ENCODE measurements around the gene ATP9A. TPM values are rescaled to one million over a fixed set of nuclear protein-coding genes. Genes with fewer than 3 reads are reported as not detected.
"Not testable (repeated sequence)": the region's sequence is repeated elsewhere in the genome, so short reads cannot be mapped to it uniquely, and the experiment has no call there.

Gene ATP9A
- polyA plus RNA-seq, 1 experiment, result 35.3 TPM

- Histone ChIP-seq H3K27me3 (ENCODE audit: control insufficient read depth, insufficient read depth, low read length) (no peaks in the 10 kb centered on the region), H3K9me3 (ENCODE audit: control insufficient read depth, insufficient read depth, low read length) (no peaks in the 10 kb centered on the region), H3K27ac (ENCODE audit: low read depth, low read length) (no peak overlapping the region), H3K4me3 (ENCODE audit: low read depth, low read length) (no peak overlapping the region)
- DNase-seq (ENCODE audit: low read depth, low spot score), result no peak
- POLR2A ChIA-PET, result no interaction called here
- CTCF ChIA-PET, result no interaction called here
- TF ChIP-seq, protein P1, sequence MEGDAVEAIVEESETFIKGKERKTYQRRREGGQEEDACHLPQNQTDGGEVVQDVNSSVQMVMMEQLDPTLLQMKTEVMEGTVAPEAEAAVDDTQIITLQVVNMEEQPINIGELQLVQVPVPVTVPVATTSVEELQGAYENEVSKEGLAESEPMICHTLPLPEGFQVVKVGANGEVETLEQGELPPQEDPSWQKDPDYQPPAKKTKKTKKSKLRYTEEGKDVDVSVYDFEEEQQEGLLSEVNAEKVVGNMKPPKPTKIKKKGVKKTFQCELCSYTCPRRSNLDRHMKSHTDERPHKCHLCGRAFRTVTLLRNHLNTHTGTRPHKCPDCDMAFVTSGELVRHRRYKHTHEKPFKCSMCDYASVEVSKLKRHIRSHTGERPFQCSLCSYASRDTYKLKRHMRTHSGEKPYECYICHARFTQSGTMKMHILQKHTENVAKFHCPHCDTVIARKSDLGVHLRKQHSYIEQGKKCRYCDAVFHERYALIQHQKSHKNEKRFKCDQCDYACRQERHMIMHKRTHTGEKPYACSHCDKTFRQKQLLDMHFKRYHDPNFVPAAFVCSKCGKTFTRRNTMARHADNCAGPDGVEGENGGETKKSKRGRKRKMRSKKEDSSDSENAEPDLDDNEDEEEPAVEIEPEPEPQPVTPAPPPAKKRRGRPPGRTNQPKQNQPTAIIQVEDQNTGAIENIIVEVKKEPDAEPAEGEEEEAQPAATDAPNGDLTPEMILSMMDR (IDR thresholded peaks at IDR 0.05; ENCODE audit: low read depth, low read length), result no peak
Measured at GRCh38 chr20:51738877-51739447, 29.2 kb downstream of the ATP9A start.

GRCh38 chr20:51738261-51738660 lies 29.9 kb downstream of the ATP9A start:
- POLR2A ChIA-PET; CTCF ChIA-PET; DNase-seq (ENCODE audit: low read depth, low spot score); H3K9me3 ChIP-seq (ENCODE audit: control insufficient read depth, insufficient read depth, low read length); H3K27me3 ChIP-seq (ENCODE audit: control insufficient read depth, insufficient read depth, low read length); H3K4me3 ChIP-seq (ENCODE audit: low read depth, low read length); H3K27ac ChIP-seq (ENCODE audit: low read depth, low read length): not testable (repeated sequence)

- ChIA-PET CTCF (no interaction called here), POLR2A (no interaction called here)
- Histone ChIP-seq H3K27ac (ENCODE audit: low read depth, low read length) (no peak overlapping the region), H3K9me3 (ENCODE audit: control insufficient read depth, insufficient read depth, low read length) (no peaks in the 10 kb centered on the region), H3K4me3 (ENCODE audit: low read depth, low read length) (no peak overlapping the region), H3K27me3 (ENCODE audit: control insufficient read depth, insufficient read depth, low read length) (no peaks in the 10 kb centered on the region)
- TF ChIP-seq, protein P1 (IDR thresholded peaks at IDR 0.05; ENCODE audit: low read depth, low read length), result no peak
- no peak for DNase-seq (ENCODE audit: low read depth, low spot score)
Measured at GRCh38 chr20:51736947-51737346, 31.2 kb downstream of the ATP9A start.

DNA sequence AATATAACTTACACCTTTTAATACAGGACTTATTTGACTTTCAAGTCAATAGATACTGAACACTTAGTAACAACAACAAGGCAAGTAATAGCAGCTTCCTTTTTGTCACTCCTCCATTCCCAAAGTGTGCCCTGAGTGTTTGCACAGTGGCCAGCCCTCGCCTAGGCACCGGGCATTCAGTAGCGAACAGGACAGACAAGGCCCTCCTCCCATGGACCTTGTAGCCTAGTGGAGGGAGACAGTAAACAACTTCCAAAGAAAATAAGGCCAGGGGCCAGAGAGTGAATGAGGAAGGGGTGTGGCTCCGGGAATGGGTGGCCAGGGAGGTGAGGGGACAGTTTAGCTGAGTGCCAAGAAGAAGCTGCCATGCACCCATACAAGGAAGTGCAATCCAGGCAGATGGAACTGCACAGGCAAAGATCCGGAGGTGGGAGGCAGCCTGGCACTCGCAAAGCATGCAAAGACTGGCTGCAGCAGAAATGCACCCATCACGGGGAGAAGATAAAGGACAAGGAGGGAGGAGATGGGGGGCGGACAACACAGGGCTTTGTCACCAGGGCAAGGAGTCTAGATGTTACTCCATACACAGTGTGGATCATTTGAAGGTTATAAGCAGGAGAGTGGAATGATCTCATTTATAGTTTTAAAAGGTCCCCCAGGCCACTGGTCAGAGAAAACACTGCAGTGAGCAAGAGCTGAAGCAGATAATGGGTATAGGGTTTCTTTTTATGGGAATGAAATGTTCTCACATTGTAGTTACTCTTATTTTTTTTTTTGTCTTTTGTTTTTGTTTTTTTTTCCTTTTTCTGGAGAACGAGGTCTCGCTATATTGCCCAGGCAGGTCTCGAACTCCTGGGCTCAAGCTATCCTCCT lies 32.2 kb downstream of the ATP9A start:
- Histone ChIP-seq H3K4me3 (ENCODE audit: low read depth, low read length) (no peak overlapping the region), H3K27me3 (ENCODE audit: control insufficient read depth, insufficient read depth, low read length) (no peaks in the 10 kb centered on the region), H3K9me3 (ENCODE audit: control insufficient read depth, insufficient read depth, low read length) (no peaks in the 10 kb centered on the region), H3K27ac (ENCODE audit: low read depth, low read length) (no peak overlapping the region)
- TF ChIP-seq, protein P1 (IDR thresholded peaks at IDR 0.05; ENCODE audit: low read depth, low read length), result no peak
- POLR2A ChIA-PET, result no interaction called here
- no peak for DNase-seq (ENCODE audit: low read depth, low spot score)
- CTCF ChIA-PET, result no interaction called here

GRCh38 chr20:51734876-51735720 lies 33.1 kb downstream of the ATP9A start:
- no peak overlapping the region for H3K27ac ChIP-seq (ENCODE audit: low read depth, low read length)
- no peaks in the 10 kb centered on the region for H3K9me3 ChIP-seq (ENCODE audit: control insufficient read depth, insufficient read depth, low read length)
- DNase-seq (ENCODE audit: low read depth, low spot score), result no peak
- no peaks in the 10 kb centered on the region for H3K27me3 ChIP-seq (ENCODE audit: control insufficient read depth, insufficient read depth, low read length)
- ChIA-PET POLR2A (no interaction called here), CTCF (no interaction called here)
- TF ChIP-seq, protein P1 (IDR thresholded peaks at IDR 0.05; ENCODE audit: low read depth, low read length), result no peak
- H3K4me3 ChIP-seq (ENCODE audit: low read depth, low read length), result no peak overlapping the region

Measured in AG04450 (cell line).